Stimulated activated CD4-positive, alpha-beta T cell treated with anti-CD3 and anti-CD28 coated beads, Interleukin-12 subunit alpha, Interleukin-12 subunit beta, amount 100 ng/mL, for 4 hours (primary cell): ENCODE results near the gene DSCAM.

Source experiments
- DNase-seq: peaks from one replicate; pipeline ENCODE4 v3.0.0-alpha.2; 2020

DSCAM gene

DNA sequence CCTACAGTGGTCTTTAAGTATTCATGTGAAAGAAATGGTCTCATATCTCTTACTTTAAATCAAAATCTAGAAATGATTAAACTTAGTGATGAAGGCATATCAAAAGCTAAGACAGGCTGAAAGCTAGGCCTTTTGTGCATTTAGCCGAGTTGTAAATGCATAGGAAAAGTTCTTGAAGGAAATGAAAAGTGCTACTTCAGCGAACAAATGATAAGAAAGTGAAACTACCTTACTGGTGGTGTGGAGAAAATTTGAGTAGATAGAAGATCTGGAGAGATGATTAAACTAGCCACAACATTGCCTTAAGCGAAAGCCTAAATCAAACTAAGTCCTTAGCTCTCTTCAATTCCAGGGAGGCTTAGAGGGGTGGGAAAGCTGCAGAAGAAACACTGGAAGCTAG is 147.6 kb downstream of the DSCAM start:
- DNase-seq = no peak

DNA sequence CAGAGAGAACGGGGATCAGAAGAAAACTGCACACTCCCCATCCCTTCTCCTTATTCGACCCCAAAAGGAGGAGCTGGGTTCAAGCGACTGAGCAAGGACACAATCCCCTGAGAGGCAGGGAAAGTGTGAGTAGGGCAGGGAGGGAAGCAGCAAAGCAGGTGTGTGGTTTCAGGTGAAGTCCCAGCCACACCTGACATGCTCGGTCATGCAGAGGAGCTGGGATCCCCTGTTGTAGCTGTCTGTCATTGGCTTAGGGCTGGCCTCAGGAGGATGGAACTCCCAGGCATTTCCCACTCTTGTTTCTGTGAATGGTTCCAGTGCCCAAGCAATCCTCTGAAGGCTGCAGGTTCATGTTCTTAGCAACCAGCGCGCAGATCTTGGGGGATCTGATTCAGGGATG is 150.7 kb downstream of the DSCAM start:
- no peak for DNase-seq

- DNase-seq = no peak
Measured at GRCh38 chr21:40689840-40690360, 157.1 kb downstream of the DSCAM start.

- DNase-seq = no peak
Measured at GRCh38 chr21:40689217-40689616, 157.7 kb downstream of the DSCAM start.

GRCh38 chr21:40688106-40688864 is 158.7 kb downstream of the DSCAM start:
- DNase-seq = no peak

GRCh38 chr21:40687625-40688024 is 159.3 kb downstream of the DSCAM start:
- no peak for DNase-seq

GRCh38 chr21:40686526-40686925 is 160.4 kb downstream of the DSCAM start:
- no peak for DNase-seq

DNA sequence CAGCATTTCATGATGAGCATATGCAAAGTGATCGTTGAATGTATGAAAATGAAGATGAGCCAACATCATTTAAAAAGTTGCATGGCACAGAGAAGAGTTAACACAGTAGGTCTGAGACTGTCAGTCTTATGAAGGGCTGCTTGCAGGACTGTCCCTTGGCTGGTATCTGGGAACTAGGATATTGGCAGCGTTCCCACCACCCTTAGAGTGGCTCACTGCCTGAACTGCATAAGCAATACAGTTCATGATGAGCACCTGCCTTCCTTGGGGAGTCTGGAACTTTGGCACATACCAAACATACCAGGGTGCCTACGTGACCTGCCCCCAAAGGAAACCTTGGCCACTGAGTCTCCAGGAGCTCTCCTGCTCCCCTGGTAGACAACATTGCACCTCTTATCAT is 161.8 kb downstream of the DSCAM start:
- no peak for DNase-seq

DNA sequence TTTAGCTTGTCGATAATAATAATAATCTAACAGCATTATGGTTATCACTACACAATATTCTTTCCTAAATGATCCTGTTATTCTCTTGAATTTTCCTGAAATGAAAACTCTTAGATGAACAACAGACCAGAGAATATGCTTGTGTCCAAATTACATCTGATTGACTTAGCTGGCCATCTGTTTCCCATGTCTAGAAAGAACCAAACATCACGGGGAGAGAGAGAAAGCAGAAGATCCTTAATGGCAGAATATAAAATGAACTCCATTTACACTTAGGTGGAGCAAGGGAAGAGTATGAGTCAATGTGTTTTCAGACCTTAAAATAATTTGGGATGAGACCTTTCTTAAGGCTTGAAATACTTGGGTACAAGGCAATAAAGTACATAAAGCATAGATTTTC is 162.2 kb downstream of the DSCAM start:
- no peak for DNase-seq

- no peak for DNase-seq
Measured at GRCh38 chr21:40683349-40683748, 163.6 kb downstream of the DSCAM start.

DNA sequence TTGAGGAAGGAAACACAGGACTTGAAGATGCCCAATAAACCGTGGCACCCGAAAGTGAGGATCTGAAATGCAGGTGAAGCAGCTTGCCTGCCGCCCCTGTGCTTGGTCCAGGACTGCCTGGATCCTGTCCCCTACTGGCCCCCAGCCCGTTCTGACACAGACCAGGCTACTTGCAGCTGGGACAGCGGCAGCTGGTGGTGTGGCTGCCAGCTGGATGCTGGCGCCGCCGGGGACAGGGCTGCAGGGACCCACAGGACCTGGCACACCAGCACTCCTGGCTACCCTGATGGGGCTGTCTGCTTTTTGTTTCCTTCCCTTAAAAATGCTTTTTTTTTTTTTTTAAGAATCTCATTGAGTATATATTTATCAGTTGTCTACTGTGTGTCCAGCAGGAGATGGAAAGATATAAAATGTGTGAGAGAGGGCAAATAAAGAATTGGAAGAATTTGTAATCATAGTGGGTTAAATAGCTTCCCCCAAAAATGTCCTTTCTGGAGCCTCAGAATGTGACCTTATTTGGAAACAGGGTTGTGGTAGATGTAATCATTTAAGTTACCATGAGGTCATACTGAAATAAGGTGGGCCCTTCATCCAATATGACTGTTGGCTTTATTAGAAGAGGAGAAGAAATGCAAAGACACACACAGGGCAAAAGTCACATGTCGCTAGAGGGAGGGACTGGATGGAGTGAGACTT is 165.6 kb downstream of the DSCAM start:
- no peak for DNase-seq

DNA sequence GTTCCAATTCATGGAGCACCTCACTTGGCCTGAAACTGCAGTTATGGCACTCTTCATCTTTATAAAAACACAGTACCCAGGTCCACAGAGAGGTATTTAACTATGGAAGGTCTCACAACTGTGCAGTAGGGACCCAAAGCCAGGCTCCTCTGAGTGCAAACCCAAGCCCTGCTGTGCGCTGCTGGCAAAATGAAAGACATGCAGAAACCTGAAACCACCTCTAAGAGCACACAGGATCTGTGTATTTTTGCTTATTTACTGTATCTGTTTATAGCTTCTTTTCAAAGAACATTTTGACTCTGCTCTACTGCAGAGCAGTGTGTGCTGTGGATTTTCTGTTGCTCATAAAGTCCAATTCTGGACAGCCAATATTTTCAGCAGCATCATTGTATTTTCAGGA is 166.6 kb downstream of the DSCAM start:
- DNase-seq = no peak

DNA sequence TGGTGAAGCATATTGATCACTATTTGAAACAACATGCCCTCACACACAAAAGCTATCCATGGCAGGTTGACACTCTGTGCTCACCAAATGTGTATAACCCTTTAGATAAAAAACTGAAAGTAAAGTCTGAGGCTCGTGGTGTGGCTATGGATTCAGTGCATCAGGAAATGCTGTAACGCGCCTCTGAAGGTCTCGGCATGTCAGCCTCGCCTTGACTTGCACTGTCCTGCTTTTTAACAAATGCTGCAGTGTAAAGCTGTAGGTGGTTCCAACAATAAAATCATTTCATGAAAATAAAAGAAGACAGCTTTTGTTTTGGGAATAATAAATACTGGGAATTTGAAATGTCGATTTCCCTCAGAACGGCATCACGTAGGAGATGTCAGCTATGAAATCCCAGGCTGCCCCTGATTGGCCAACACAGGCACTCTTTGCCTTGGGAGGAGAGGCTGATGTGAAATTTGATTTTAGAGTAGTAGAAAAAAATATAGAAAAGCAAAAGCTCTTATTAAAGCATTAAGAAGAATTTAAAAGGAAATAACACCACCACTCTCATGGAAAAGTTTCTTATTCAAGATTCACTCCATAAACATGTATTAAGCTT is 168.2 kb downstream of the DSCAM start:
- no peak for DNase-seq

GRCh38 chr21:40675017-40675416 is 171.9 kb downstream of the DSCAM start:
- no peak for DNase-seq

GRCh38 chr21:40672602-40673001 is 174.4 kb downstream of the DSCAM start:
- DNase-seq = no peak

DNA sequence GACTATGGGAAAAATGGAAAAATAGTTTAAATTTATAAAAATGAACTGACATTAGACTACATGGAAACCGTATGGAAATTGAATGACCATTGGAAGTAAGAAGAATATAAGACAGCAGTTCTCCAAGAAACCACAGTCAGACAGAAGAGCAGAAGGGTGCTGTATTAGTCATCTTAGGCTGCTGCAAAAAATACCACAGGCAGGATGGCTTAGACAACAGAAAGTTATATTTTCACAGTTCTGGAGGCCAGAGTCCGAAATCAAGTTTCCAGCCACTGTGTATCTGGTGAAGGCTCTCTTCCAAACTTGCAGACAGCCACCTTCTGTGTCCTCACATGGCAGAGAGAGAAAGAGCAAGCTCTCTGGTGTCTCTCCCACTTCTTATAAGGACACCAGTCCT is 175.2 kb downstream of the DSCAM start:
- DNase-seq = no peak

- DNase-seq = no peak
Measured at GRCh38 chr21:40668555-40669275, 178.2 kb downstream of the DSCAM start.

DNA sequence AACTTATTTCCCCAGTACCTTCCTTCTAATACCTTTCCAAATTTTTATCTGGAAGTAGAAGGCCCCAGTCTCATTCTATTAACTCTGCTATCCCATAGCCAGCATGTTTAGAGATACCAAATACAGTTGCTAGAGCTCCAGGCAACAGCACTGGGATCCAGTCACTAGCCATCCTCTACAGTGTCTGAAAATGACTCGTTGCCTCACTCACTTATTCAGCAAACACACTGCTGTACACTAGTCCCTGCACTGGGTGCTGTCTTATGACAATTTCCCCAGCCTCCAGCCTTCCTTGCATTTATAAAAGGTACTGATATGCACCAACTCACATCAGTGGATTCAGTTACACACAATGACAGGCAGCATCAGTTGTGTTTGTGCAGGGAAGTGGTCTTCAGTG is 179.0 kb downstream of the DSCAM start:
- DNase-seq = no peak

- no peak for DNase-seq
Measured at GRCh38 chr21:40662889-40663288, 184.1 kb downstream of the DSCAM start.

GRCh38 chr21:40660461-40660860 is 186.5 kb downstream of the DSCAM start:
- DNase-seq = no peak

DNA sequence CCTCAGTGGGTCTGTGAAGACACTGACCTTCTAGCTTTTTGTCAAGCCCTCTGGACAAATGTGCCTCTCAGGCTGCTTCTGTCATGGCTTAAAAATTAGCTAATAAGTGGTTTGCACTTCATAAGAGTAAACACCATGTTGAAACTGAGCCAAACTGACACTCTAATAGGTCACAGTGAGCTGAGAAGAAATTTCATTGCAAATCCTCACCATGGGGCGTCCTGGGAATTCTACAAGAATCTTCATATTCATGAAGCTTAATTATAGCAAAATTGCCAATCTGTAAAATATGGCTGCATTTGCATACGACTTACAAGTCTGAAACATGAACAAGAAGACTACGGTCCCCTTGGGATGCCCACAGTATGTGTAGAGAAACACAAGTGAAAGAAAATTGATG is 188.6 kb downstream of the DSCAM start:
- DNase-seq = no peak

DNA sequence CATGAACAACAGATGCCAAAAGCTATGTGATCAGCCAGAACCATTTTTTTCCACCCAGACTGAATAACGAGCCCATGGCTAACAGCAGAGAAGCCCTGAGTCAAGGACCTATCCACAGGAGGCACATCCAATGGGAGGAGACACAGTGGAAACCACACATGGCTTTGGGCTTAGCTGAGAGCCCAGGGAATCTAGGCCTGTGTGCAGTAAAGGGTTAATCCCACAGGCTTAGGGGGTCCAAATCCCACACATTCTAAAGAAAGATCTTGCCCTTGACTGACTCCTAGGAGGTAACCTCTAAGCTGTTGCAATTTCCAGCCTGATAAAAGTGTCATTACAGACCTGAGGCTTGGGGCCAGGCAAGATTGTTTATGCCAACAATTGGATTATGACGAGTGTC is 194.5 kb downstream of the DSCAM start:
- no peak for DNase-seq

GRCh38 chr21:40647706-40648105 is 199.3 kb downstream of the DSCAM start:
- no peak for DNase-seq
